Keratinocyte (primary cell): ENCODE results near the gene TPCN2. TPM values are rescaled to one million over a fixed set of nuclear protein-coding genes. Genes with fewer than 3 reads are reported as not detected.

Experiments used
- DNase-seq: peaks from one replicate; pipeline ENCODE4 v3.0.0-alpha.2; 2011; ENCODE audit warnings: low read depth, missing footprints, low spot score
- FAIRE-seq: peaks from 2 replicates; lab custom pipeline; 2011; peaks lifted over from hg19 to GRCh38; lab: Jason Lieb, UNC
- H2AFZ ChIP-seq: 2 replicates; pipeline ENCODE4 v1.6.0; 2012; ENCODE audit warnings: low read length, control low read depth, inconsistent platforms; ENCODE audit not compliant: control insufficient read depth
- H3K27ac ChIP-seq: 2 replicates; pipeline ENCODE4 v1.5.1; 2011; ENCODE audit warnings: low read length; ENCODE audit not compliant: control insufficient read depth, insufficient read depth
- H3K27me3 ChIP-seq: 3 replicates; pipeline ENCODE4 v1.6.0; 2011; ENCODE audit warnings: low read length; ENCODE audit not compliant: control insufficient read depth, insufficient read depth; ENCODE audit errors: extremely low read depth
- H3K36me3 ChIP-seq, 2 experiments: 2 replicates in 1 of 2; 3 replicates in 1 of 2; pipeline ENCODE4 v1.5.1; 2011; ENCODE audit warnings: low read length in 2 of 2, mild to moderate bottlenecking in 1 of 2; ENCODE audit not compliant: control insufficient read depth in 2 of 2, insufficient read depth in 2 of 2; ENCODE audit errors: extremely low read depth in 1 of 2
- H3K4me1 ChIP-seq: 3 replicates; pipeline ENCODE4 v1.5.1; 2011; ENCODE audit warnings: low read length; ENCODE audit not compliant: control insufficient read depth, insufficient read depth; ENCODE audit errors: extremely low read depth
- H3K4me2 ChIP-seq: 3 replicates; pipeline ENCODE4 v1.6.0; 2011; ENCODE audit warnings: low read depth, low read length; ENCODE audit not compliant: control insufficient read depth, insufficient read depth; ENCODE audit errors: extremely low read depth
- H3K4me3 ChIP-seq, 3 experiments: fragments of 200-600 bp in 1 of 3; sonication (generic) in 1 of 3; 2 replicates in 2 of 3; 3 replicates in 1 of 3; pipeline ENCODE4 v1.5.1; 2011 to 2016; ENCODE audit warnings: low read length in 3 of 3, mild to moderate bottlenecking in 3 of 3, control low read depth in 2 of 3, inconsistent platforms in 1 of 3, low read depth in 1 of 3, mixed read lengths in 1 of 3, mixed run types in 1 of 3, moderate library complexity in 1 of 3; ENCODE audit not compliant: control insufficient read depth in 2 of 3, insufficient read depth in 2 of 3; ENCODE audit errors: extremely low read depth in 1 of 3
- H3K79me2 ChIP-seq: 2 replicates; pipeline ENCODE4 v1.6.0; 2012; ENCODE audit warnings: low read length; ENCODE audit not compliant: control insufficient read depth, insufficient read depth
- H3K9ac ChIP-seq: 3 replicates; pipeline ENCODE4 v1.6.0; 2011; ENCODE audit warnings: low read length; ENCODE audit not compliant: control insufficient read depth, insufficient read depth; ENCODE audit errors: extremely low read depth
- H3K9me1 ChIP-seq: 3 replicates; pipeline ENCODE4 v1.6.0; 2011; ENCODE audit warnings: low read length; ENCODE audit not compliant: control insufficient read depth, insufficient read depth; ENCODE audit errors: extremely low read depth
- H3K9me3 ChIP-seq: 2 replicates; pipeline ENCODE4 v1.5.1; 2012; ENCODE audit warnings: low read depth, low read length; ENCODE audit not compliant: control insufficient read depth
- H4K20me1 ChIP-seq: 3 replicates; pipeline ENCODE4 v1.6.0; 2011; ENCODE audit warnings: low read length; ENCODE audit not compliant: control insufficient read depth, insufficient read depth; ENCODE audit errors: extremely low read depth
- EZH2 ChIP-seq: IDR thresholded peaks from one replicate; pipeline ENCODE4 v1.6.1; 2012; ENCODE audit warnings: inconsistent platforms, mild to moderate bottlenecking, low read length, moderate library complexity
- dilution Hi-C: fragments of 300-500 bp; cut with MboI; formaldehyde crosslinking; loops from one replicate; pipeline ENCODE4 v1.7.0; 2020; ENCODE audit warnings: low sequenced_read_pairs; ENCODE audit not compliant: extremely low pct_ligation_motif_present
- polyA plus RNA-seq, 5 experiments: library from polyadenylated mRNA; depleted of rRNA in 3 of 5; stranded (reverse) in 3 of 5; stranded (forward) in 1 of 5; unstranded in 1 of 5; fragments of >200 nt; gene quantifications; 1 replicate in 1 of 5; 2 replicates in 3 of 5; 3 replicates in 1 of 5; pipeline versions ENCODE4 v1.2.1 to v1.2.3, GENCODE V29; 2011 to 2012; ENCODE audit warnings: missing spikeins in 2 of 5, low read depth in 1 of 5, low replicate concordance in 1 of 5
- TF ChIP-seq, protein P1 (sequence below), 3 experiments: IDR thresholded peaks in 1 of 3; conservative IDR thresholded peaks in 1 of 3; optimal IDR thresholded peaks in 1 of 3; 2 replicates in 2 of 3; 3 replicates in 1 of 3; pipeline versions ENCODE3 to v1.5.1; 2011; ENCODE audit warnings: low read length in 3 of 3, mild to moderate bottlenecking in 3 of 3, moderate library complexity in 2 of 3, control low read depth in 1 of 3, inconsistent platforms in 1 of 3; ENCODE audit not compliant: insufficient read depth in 2 of 3; ENCODE audit errors: extremely low read depth in 1 of 3

TPCN2 gene
- polyA plus RNA-seq, 1 donor (not counting 4 experiments of a cell fraction or from before 2014, with no cell fraction given) = 7.7 TPM

DNA sequence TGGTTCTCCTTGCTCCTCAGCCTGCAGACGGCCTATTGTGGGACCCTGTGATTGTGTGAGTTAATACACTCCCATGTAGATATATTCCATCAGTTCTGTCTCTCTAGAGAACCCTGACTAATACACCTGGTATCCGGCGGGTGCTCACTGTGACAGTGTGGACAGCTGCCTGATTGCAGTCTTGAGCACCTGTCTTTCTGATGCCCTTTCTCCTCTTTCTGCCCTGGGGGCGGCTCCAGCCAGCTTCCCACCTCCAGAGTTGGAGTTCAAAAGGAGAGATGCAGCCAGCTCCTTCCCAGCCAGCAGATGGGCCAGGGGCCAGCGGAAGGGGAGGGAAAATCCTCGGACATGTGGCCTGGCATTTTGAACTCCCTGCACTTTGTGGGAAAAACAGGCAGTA lies 122.0 kb downstream of the TPCN2 start:
- no peak for FAIRE-seq
- Histone ChIP-seq H3K9me3 (no peaks in the 10 kb centered on the region), H3K36me3 (no peaks in the 10 kb centered on the region), H3K4me3 (no peak overlapping the region), H3K27ac (no peak overlapping the region), H3K79me2 (no peaks in the 10 kb centered on the region), H3K4me1 (peaks cover 28% of the 10 kb centered on the region), H3K27me3 (peaks cover 7% of the 10 kb centered on the region), H3K9me1 (no peaks in the 10 kb centered on the region), H3K4me2 (no peak overlapping the region), H4K20me1 (no peaks in the 10 kb centered on the region), H3K9ac (no peak overlapping the region), H2AFZ (no peak overlapping the region)
- no peak for DNase-seq
- dilution Hi-C loops = no loop called here
- no peak for TF ChIP-seq EZH2
- TF ChIP-seq, protein P1, sequence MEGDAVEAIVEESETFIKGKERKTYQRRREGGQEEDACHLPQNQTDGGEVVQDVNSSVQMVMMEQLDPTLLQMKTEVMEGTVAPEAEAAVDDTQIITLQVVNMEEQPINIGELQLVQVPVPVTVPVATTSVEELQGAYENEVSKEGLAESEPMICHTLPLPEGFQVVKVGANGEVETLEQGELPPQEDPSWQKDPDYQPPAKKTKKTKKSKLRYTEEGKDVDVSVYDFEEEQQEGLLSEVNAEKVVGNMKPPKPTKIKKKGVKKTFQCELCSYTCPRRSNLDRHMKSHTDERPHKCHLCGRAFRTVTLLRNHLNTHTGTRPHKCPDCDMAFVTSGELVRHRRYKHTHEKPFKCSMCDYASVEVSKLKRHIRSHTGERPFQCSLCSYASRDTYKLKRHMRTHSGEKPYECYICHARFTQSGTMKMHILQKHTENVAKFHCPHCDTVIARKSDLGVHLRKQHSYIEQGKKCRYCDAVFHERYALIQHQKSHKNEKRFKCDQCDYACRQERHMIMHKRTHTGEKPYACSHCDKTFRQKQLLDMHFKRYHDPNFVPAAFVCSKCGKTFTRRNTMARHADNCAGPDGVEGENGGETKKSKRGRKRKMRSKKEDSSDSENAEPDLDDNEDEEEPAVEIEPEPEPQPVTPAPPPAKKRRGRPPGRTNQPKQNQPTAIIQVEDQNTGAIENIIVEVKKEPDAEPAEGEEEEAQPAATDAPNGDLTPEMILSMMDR (optimal IDR thresholded peaks at IDR 0.05 in 1 of 3, IDR thresholded peaks at IDR 0.05 in 1 of 3, conservative IDR thresholded peaks at IDR 0.05 in 1 of 3; ENCODE audit: extremely low read depth in 1 of 3, insufficient read depth in 2 of 3, low read length in 3 of 3) = no peak

- Histone ChIP-seq H3K27ac (no peak overlapping the region), H3K36me3 (no peaks in the 10 kb centered on the region), H3K4me1 (peaks cover 22% of the 10 kb centered on the region), H3K79me2 (no peaks in the 10 kb centered on the region), H3K4me3 (no peak overlapping the region), H2AFZ (no peak overlapping the region), H3K4me2 (no peak overlapping the region), H3K9me3 (no peaks in the 10 kb centered on the region), H3K9ac (no peak overlapping the region), H3K9me1 (no peaks in the 10 kb centered on the region), H3K27me3 (peaks cover 2% of the 10 kb centered on the region), H4K20me1 (no peaks in the 10 kb centered on the region)
- dilution Hi-C loops = no loop called here
- FAIRE-seq (no peak), DNase-seq (no peak)
- TF ChIP-seq, protein P1 (optimal IDR thresholded peaks at IDR 0.05 in 1 of 3, IDR thresholded peaks at IDR 0.05 in 1 of 3, conservative IDR thresholded peaks at IDR 0.05 in 1 of 3; ENCODE audit: extremely low read depth in 1 of 3, insufficient read depth in 2 of 3, low read length in 3 of 3) = no peak
- no peak for TF ChIP-seq EZH2
Observed at GRCh38 chr11:69171476-69172240, 122.9 kb downstream of the TPCN2 start.
